Ramos (cell line): Measurements from ENCODE around the gene RICTOR.

Experiments used
- in situ Hi-C: fragments of 300-500 bp; cut with MboI; formaldehyde crosslinking; loops from one replicate; pipeline ENCODE4 v1.14.3; 2022; ENCODE audit warnings: low sequenced_read_pairs; ENCODE audit not compliant: unreplicated experiment

RICTOR gene

GRCh38 chr5:39100851-39101396 lies 26.7 kb upstream of the RICTOR start:
- in situ Hi-C loops: no loop called here

DNA sequence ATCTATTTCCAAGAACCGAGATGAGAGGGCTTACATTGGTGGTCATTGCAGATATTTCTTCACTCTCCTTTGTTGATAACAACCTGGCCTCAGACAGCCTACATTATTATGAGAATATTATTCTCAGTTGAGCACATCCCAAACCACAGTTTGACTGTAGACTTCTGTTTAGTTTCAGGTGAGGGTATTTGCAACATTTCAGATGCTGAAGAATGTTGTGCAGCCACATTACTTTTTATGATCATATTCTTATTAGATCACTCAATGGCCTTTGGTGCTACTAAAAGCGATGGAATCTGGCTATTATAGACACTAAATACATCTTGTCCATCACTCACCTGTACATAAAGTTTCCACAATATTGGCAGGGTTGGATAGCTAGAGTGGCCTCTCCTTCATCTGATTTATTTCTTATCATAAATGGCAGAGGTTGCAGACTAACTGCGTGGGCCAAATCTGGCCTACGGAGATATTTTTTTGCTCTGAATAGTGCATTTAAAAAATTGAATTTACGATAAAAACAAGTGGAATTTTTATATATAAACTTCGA lies 26.2 kb upstream of the RICTOR start:
- in situ Hi-C loops: no loop called here

DNA sequence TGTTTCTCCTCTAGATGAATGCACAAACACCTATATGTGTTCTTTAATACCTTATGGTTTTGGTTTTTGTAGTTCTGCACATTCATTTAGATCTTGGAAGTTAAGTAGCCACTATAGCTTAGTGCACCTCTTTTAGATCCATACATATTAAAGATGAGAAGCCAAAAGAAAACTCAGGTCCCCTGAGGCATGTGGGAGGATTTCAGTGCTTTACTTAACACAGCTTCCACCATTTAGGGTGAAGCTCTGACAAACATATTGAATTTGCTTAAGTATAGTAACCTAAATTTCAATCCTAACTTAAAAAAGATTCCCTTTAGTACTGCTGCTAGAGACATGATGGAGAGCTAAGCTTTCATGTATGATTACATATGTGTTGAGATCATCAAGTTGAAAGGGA lies 25.6 kb upstream of the RICTOR start:
- in situ Hi-C loops: loop anchor here (25.0 kb wide), 2 partner anchors 263 to 663 kb away; partner anchors contain the start of gene OSMR

DNA sequence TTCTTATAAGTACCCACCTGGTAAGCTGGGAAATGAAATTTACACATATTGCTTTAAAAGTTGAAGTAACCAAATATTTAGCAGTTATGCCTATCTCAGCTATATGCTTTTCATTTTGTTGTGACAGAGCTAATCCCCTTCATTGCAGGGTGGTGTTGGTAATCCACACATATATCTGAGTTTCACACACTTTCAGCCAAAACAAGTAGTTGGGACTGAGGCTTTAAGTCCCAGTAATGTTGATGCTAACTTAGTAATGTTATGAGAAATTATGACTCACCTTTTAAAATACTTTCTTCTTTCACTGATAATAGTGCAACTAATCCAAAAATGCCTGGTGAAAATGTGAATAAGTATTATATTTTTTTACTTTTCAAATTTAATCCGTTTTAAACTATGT lies 19.2 kb upstream of the RICTOR start:
- in situ Hi-C loops: loop anchor here (25.0 kb wide), 2 partner anchors 256 to 656 kb away; partner anchors contain the start of gene OSMR

DNA sequence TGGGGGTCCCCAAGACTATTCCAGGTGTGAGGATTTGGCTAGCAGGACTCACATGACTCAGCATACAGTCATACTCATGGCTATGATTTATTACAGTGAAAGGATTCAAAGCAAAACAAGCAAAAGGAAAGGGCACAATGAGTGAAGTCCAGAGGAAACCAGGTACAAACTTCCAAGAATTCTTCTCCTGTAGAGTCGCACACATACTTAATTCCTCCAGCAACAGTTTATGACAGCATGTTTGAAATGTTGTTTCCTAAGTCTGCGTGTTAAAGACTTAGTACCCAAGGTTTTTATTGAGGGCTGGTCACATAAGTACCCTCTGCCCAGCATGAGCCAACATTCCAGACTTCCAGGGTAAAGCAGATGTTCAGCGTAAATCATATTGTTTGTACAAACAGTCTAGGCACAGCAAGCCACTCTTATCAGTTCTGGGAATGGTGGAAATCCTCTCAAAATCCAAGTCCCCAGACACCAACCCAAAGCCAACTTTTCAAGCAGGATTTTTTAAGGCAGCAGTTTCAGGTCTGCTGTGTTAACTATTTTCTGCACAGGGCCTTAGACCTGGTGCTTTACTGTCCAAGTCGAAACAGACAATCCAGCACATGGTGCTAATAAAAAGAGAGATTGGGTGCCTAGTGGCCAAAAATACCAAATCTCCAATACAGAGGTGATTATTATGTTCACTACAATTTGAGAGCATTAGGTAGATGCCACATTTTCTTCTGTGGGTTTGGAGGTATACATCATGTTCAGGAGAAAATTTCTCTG lies 18.6 kb upstream of the RICTOR start:
- in situ Hi-C loops: loop anchor here (25.0 kb wide), 2 partner anchors 255 to 655 kb away; partner anchors contain the start of gene OSMR

- in situ Hi-C loops: loop anchor here (25.0 kb wide), 2 partner anchors 255 to 655 kb away; partner anchors contain the start of gene OSMR
Observed at GRCh38 chr5:39091940-39092580, 17.9 kb upstream of the RICTOR start.

DNA sequence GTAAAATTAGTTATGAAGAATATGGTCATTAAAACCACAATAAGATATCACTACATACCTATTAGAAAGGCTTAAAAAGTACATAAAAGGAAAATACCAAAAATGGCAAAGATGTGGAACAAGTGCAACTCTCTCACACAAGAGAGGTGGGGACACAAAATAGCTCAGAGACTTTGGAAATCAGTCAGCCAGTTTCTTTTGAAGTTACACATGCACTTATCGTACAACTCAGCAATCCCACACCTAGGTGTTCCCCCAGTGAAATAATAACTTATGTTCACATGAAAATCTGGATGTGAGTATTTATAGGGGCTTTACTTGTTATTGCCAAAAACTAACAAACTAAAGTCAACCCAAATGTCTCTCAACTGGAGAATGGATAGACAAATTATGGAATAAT lies 9.8 kb upstream of the RICTOR start:
- in situ Hi-C loops: loop anchor here (25.0 kb wide), 2 partner anchors 247 to 647 kb away; partner anchors contain the start of gene OSMR

DNA sequence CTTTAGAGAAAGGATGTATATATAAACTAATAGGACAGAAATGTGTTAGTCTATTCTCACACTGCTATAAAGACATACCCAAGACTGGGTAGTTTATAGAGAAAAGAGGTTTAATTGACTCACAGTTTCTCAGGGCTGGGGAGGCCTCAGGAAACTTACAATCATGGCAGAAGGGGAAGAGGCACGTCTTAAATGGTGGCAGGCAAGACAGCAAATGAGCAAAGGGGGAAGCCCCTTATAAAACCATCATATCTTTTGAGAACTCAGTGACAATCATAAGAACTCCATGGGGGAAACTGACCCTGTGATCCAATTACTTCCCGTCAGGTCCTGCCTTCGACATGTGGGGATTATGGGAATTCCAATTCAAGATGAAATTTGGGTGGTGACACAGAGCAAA lies 8.8 kb upstream of the RICTOR start:
- in situ Hi-C loops: loop anchor here (25.0 kb wide), 2 partner anchors 246 to 646 kb away; partner anchors contain the start of gene OSMR

GRCh38 chr5:39080597-39081204 lies 6.5 kb upstream of the RICTOR start:
- in situ Hi-C loops: loop anchor here (25.0 kb wide), 2 partner anchors 243 to 643 kb away; partner anchors contain the start of gene OSMR

GRCh38 chr5:39080168-39080567 lies 6.0 kb upstream of the RICTOR start:
- in situ Hi-C loops: loop anchor here (25.0 kb wide), 2 partner anchors 243 to 643 kb away; partner anchors contain the start of gene OSMR

- in situ Hi-C loops: loop anchor here (25.0 kb wide), 2 partner anchors 242 to 642 kb away; partner anchors contain the start of gene OSMR
Observed at GRCh38 chr5:39079147-39079546, 4.9 kb upstream of the RICTOR start.

DNA sequence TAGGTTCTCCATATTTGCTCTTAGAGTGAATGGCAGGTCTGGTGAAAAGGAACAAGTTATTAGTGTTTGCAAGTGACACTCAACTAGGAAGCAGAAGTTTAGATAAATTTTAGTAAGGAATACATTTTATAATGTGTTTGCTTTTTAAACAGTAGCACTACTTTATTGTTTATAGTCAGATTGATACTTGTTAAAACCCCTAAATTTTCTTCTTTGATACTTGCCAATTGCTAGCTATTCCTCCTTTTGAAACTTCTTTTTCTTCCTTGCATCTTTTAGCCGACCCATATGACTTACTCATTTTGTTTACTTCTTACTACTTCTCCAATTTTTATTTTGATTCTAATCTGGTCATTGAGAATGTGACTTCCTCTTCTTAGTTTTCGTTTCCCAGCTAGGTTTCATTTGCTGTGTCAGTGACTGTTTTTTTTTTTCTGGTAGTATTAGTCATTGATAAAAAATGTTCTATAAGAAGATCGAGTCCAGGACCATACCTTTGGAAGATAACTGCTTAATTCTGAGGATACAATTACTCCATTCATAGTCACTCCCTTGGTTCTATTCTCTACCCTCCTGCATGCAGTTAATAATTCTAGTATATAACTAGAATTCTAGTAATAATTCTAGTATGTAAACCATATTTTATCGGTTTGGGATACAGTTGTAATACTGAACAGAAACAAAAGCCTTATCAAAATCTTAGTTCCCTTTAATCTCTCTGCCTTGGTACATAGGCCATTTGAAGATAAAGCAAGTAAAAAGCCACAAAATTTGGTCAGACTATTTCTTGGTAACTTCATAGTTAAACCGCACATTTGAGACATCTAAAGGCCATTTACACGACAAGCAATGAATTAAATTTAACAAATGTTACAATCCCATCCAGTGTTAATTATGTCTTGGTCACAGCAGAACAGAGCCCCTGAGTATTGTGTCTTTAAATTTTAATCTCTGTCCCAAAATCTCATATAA lies 2.8 kb upstream of the RICTOR start:
- in situ Hi-C loops: loop anchor here (25.0 kb wide), 2 partner anchors 240 to 640 kb away; partner anchors contain the start of gene OSMR

GRCh38 chr5:39076101-39076756 lies 2.0 kb upstream of the RICTOR start:
- in situ Hi-C loops: loop anchor here (25.0 kb wide), 2 partner anchors 239 to 639 kb away; partner anchors contain the start of gene OSMR

GRCh38 chr5:39073767-39074016 lies 507 bp downstream of the RICTOR start:
- in situ Hi-C loops: no loop called here

DNA sequence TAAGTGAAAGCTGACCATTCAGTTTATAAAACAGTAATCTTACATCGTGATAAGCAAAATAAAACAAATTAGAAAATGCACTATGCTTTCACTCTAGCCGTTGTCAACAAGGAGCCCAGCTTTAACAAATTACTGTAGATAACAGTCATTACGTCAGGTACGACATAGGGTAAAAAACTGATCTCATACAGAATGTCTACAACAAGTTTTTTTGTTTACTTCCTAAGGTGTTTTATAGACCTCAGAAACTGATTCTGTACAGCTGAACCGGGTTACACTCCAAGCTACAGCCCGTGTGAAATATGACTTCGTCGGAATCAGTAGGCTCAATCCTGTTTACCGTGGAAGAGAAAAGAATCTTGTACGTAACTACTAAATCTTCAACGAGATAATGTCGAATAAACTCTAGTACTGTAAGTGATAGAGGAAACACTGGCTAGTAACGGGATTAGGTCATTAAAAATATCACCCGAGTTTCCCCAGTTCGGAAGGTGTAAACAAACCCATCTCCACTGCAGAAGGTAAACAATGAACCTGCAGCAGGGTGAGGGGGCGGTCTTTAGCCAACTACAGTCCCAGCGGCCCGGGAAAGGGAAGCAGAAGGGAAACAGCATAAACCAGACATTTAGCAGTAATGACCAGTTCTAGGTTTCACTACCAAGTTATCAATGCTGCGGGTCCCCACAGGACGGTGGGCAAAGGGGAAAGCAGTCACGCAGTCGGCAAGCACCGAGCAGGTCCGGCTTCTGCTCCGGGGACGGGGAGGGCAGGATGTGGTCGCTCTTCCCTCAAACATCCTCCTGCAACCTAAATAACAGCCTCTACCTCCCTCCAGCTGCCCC lies 1.1 kb downstream of the RICTOR start:
- in situ Hi-C loops: no loop called here

- in situ Hi-C loops: no loop called here
Observed at GRCh38 chr5:39068099-39068498, 6.1 kb downstream of the RICTOR start.

DNA sequence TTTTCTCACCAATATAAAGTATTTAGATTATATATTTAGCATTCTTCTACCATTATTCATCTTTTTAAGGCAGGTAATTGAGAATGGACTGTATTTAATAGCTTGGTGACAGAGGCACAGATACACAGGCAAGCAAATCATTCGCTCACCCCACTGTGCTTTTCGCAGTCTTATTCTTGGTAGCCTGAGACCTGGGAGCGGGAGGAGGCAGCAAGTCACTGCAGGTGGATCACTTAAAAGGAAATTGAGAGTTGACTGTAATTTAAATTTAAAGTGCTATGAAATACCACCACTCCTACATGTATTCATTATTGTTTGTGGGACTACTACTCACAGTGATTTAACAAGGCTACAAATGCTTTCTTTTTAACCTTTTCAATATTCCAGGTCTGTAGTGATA lies 9.7 kb downstream of the RICTOR start:
- in situ Hi-C loops: no loop called here

DNA sequence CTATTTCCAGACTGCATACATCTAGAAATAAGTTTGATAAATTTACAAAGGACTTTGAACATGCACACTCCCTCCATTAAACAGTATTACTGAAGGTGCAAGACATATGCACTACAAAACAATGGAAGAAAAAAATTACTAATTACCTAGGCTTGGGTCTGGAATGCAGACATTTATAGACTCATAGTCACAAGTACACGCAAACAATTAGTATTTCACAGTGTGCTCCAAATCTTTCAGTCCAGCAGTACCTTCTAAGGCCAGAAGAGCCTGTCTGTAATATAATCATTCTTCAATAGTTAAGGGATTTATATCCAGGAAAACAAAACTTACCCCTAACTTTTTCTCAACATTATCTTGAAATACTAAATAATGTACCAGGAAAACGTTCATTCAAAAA lies 11.2 kb downstream of the RICTOR start:
- in situ Hi-C loops: no loop called here
